ENCODE measurements around the gene RPS6KA1. TPM values are rescaled to one million over a fixed set of nuclear protein-coding genes. Genes with fewer than 3 reads are reported as not detected.

RPS6KA1 gene
- total and polyA plus RNA-seq, 9 of the 15 experiments (the other 6 are each of a cell fraction or from before 2014, with no cell fraction given), result 2.4 to 61.0 (median 35.5) TPM

GRCh38 chr1:26498894-26499293 is 30.7 kb upstream of the RPS6KA1 start (continued):
- TF ChIP-seq USF2 (CRISPR knock-in tag; IDR thresholded peaks at IDR 0.05) (no peak), EWSR1 (IDR thresholded peaks at IDR 0.05; ENCODE audit: borderline replicate concordance, low read depth, partially characterized antibody) (no peak), BCOR (IDR thresholded peaks at IDR 0.05) (peak; percentile 83), ZBTB40 (IDR thresholded peaks at IDR 0.05) (peak; percentile 44), ZBTB40 (CRISPR knock-in tag; IDR thresholded peaks at IDR 0.05) (no peak), ZBTB17 (CRISPR knock-in tag; IDR thresholded peaks at IDR 0.05) (no peak), ZNF511 (CRISPR knock-in tag; IDR thresholded peaks at IDR 0.05) (no peak), ILF3 (IDR thresholded peaks at IDR 0.05; ENCODE audit: borderline replicate concordance) (no peak), GABPA (tag; conservative IDR thresholded peaks at IDR 0.05; ENCODE audit: low read depth) (0 out of 2 replicates have a peak, but pooled peaks have one; percentile 39), RBM25 (IDR thresholded peaks at IDR 0.05; ENCODE audit: low read depth, low read length, severe bottlenecking) (peak; percentile 63), MED1 (CRISPR knock-in tag; IDR thresholded peaks at IDR 0.05; ENCODE audit: borderline replicate concordance) (no peak), SMAD2 (IDR thresholded peaks at IDR 0.05; ENCODE audit: low read depth, low read length) (no peak), CEBPB (tag; IDR thresholded peaks at IDR 0.05) (no peak), E2F8 (IDR thresholded peaks at IDR 0.05; ENCODE audit: low read depth, partially characterized antibody) (no peak)
- TF ChIP-seq, protein P1, sequence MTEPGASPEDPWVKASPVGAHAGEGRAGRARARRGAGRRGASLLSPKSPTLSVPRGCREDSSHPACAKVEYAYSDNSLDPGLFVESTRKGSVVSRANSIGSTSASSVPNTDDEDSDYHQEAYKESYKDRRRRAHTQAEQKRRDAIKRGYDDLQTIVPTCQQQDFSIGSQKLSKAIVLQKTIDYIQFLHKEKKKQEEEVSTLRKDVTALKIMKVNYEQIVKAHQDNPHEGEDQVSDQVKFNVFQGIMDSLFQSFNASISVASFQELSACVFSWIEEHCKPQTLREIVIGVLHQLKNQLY (CRISPR knock-in tag; conservative IDR thresholded peaks at IDR 0.05), result no peak
